BE2C (cell line): Measurements from ENCODE around the gene TAF4B.
"Not testable (repeated sequence)": the region's sequence is repeated elsewhere in the genome, so short reads cannot be mapped to it uniquely, and the experiment has no call there.

Source experiments
- DNase-seq: peaks from one replicate; pipeline ENCODE4 v3.0.0-alpha.2; 2020
- H3K27me3 ChIP-seq: fragments of 250-450 bp; sonication (Bioruptor Pico); 2 replicates; pipeline ENCODE4 v1.5.1; 2020; ENCODE audit warnings: mild to moderate bottlenecking
- H3K36me3 ChIP-seq: fragments of 250-450 bp; sonication (Bioruptor Pico); 2 replicates; pipeline ENCODE4 v1.5.1; 2020; ENCODE audit warnings: mild to moderate bottlenecking
- H3K4me1 ChIP-seq: fragments of 250-450 bp; sonication (Bioruptor Pico); 2 replicates; pipeline ENCODE4 v1.5.1; 2020
- H3K4me3 ChIP-seq: 2 replicates; pipeline ENCODE4 v1.5.1; 2011; ENCODE audit warnings: low read depth, low read length
- H3K9me3 ChIP-seq: fragments of 250-450 bp; sonication (Bioruptor Pico); 2 replicates; pipeline ENCODE4 v1.5.1; 2020
- CTCF ChIP-seq: IDR thresholded peaks from 2 replicates; pipeline ENCODE4 v1.5.1; 2012; ENCODE audit warnings: mild to moderate bottlenecking, low read depth, low read length

The TAF4B gene

GRCh38 chr18:26376105-26376504, 149.9 kb downstream of the TAF4B start:
- Histone ChIP-seq H3K36me3 (no peaks in the 10 kb centered on the region), H3K4me1 (no peaks in the 10 kb centered on the region), H3K9me3 (no peaks in the 10 kb centered on the region), H3K4me3 (no peak overlapping the region), H3K27me3 (no peaks in the 10 kb centered on the region)
- no peak for DNase-seq
- no peak for TF ChIP-seq CTCF

DNA sequence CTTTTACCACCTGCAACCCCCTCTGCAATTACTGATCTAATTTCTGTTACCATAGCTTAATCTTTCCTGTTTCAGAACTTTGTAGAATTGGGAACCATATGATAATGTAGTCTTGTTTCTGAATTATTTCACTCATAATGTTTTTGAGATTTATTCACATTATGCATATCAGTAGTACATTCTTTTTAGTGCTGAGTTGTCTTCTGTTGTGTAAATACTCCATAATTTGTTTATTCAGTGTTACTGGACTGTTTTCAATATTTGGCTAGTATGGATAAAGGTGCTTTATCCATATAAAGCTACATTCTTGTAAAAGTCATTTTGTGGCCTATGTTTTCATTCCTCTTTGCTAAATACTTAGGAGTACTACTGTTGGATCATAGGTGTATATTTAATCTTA, 152.5 kb downstream of the TAF4B start:
- no peak for TF ChIP-seq CTCF
- no peaks in the 10 kb centered on the region for H3K4me1 ChIP-seq
- H3K4me3 ChIP-seq: no peak overlapping the region
- H3K9me3 ChIP-seq: no peaks in the 10 kb centered on the region
- no peaks in the 10 kb centered on the region for H3K36me3 ChIP-seq
- H3K27me3 ChIP-seq: no peaks in the 10 kb centered on the region
- DNase-seq: no peak

GRCh38 chr18:26381555-26381954, 155.3 kb downstream of the TAF4B start:
- DNase-seq, H3K36me3 ChIP-seq, H3K4me3 ChIP-seq, H3K9me3 ChIP-seq, H3K27me3 ChIP-seq, H3K4me1 ChIP-seq: not testable (repeated sequence)

DNA sequence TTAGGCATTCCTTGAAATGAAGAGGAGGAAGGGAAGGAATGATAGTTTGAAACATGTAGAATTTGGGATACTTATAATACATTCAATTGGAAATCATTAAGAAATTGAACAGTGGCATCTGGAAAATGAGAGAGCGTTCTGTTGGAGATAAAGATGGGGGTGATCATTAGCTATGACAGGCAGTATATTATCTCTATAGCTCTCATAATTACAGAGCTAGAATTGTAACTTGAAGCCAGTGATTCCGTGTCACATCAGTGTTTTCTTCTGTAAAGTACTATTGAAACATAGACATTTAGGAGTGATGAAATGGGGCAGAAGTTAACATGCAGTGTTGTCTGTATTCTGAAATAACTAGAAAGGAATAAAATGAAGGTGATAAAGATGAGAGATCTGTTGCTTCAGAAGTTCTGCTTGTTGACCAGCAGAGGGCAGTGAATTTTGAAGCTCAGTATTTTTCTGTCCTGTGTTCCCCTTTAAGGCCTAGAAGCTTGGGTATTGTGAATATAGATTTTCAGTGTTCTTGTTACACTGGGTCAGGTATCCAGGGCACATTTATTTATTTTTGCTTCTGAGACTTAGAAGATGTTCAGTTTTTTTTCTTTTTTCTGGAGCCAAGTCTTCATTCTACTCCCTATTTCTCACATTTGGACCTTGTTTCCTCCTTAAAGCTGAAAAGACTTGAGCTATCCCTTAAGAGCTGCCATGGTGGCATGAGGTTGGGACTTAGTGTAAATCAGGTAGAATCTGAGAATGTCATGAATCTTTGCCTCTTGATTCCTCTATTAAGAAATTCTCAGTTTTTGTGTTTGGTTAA, 157.4 kb downstream of the TAF4B start:
- DNase-seq: no peak
- peak; percentile 63 for TF ChIP-seq CTCF
- Histone ChIP-seq H3K4me3 (no peak overlapping the region), H3K9me3 (no peaks in the 10 kb centered on the region), H3K27me3 (no peaks in the 10 kb centered on the region), H3K4me1 (no peaks in the 10 kb centered on the region), H3K36me3 (no peaks in the 10 kb centered on the region)

GRCh38 chr18:26386002-26386401, 159.8 kb downstream of the TAF4B start:
- no peak for TF ChIP-seq CTCF
- peak; percentile 16 for DNase-seq
- H3K9me3 ChIP-seq: no peaks in the 10 kb centered on the region
- no peak overlapping the region for H3K4me3 ChIP-seq
- no peaks in the 10 kb centered on the region for H3K4me1 ChIP-seq
- no peaks in the 10 kb centered on the region for H3K36me3 ChIP-seq
- no peaks in the 10 kb centered on the region for H3K27me3 ChIP-seq

DNA sequence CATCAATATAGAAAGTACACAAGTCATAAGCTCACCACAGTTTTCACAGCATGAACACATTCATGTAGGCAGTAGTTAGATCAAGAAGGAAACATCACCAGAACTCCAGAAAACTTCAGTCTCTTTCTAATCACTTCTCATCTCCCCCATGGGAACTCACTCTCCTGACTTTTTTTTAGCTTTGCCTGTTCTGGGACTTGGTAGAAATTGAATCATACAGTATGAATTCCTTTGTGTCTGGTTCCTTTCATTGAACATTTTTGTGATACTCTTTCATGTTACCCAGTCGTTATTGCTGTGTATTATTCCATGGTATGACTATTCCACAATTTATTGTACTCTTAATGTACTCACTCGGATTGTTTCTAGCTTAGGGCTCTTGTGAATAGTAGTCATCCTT, 160.2 kb downstream of the TAF4B start:
- no peak for TF ChIP-seq CTCF
- Histone ChIP-seq H3K4me1 (no peaks in the 10 kb centered on the region), H3K9me3 (no peaks in the 10 kb centered on the region), H3K4me3 (no peak overlapping the region), H3K27me3 (no peaks in the 10 kb centered on the region), H3K36me3 (no peaks in the 10 kb centered on the region)
- no peak for DNase-seq
